ENCODE results near the gene XIRP1.
"Not testable (repeated sequence)": the region's sequence is repeated elsewhere in the genome, so short reads cannot be mapped to it uniquely, and the experiment has no call there.

The XIRP1 gene

GRCh38 chr3:39186692-39187151 lies 5.7 kb downstream of the XIRP1 start:
- DNase-seq (ENCODE audit: low read depth in 2 of 2) = no peak

GRCh38 chr3:39185959-39186691 lies 6.3 kb downstream of the XIRP1 start:
- DNase-seq (ENCODE audit: low read depth in 2 of 2) = no peak

- no peak for DNase-seq (ENCODE audit: low read depth in 2 of 2)
These were observed 7.0 kb downstream of the XIRP1 start for GRCh38 chr3:39185326-39185958.

GRCh38 chr3:39184968-39185285 lies 7.5 kb downstream of the XIRP1 start:
- DNase-seq (ENCODE audit: low read depth in 2 of 2) = no peak

- no peak for DNase-seq (ENCODE audit: low read depth in 2 of 2)
These were observed 8.1 kb downstream of the XIRP1 start for GRCh38 chr3:39184081-39184967.

GRCh38 chr3:39183211-39184080 lies 8.9 kb downstream of the XIRP1 start:
- DNase-seq (ENCODE audit: low read depth in 2 of 2) = no peak

GRCh38 chr3:39181408-39182335 lies 10.7 kb downstream of the XIRP1 start:
- DNase-seq (ENCODE audit: low read depth in 2 of 2) = no peak

- DNase-seq (ENCODE audit: low read depth in 2 of 2) = peak; percentile 78 to 83
These were observed 11.6 kb downstream of the XIRP1 start for GRCh38 chr3:39180546-39181346.

GRCh38 chr3:39180183-39180545 lies 12.2 kb downstream of the XIRP1 start:
- DNase-seq (ENCODE audit: low read depth in 2 of 2) = no peak

- DNase-seq (ENCODE audit: low read depth in 2 of 2) = no peak
These were observed 13.8 kb downstream of the XIRP1 start for GRCh38 chr3:39178553-39178952.

- DNase-seq (ENCODE audit: low read depth in 2 of 2) = peak; percentile 69 to 72
These were observed 14.6 kb downstream of the XIRP1 start for GRCh38 chr3:39177708-39178332.

- DNase-seq (ENCODE audit: low read depth in 2 of 2) = no peak
These were observed 16.2 kb downstream of the XIRP1 start for GRCh38 chr3:39176025-39176714.

GRCh38 chr3:39173318-39174125 lies 18.9 kb downstream of the XIRP1 start:
- no peak for DNase-seq (ENCODE audit: low read depth in 2 of 2)

GRCh38 chr3:39171860-39172259 lies 20.5 kb downstream of the XIRP1 start:
- no peak for DNase-seq (ENCODE audit: low read depth in 2 of 2)

GRCh38 chr3:39170877-39171276 lies 21.5 kb downstream of the XIRP1 start:
- DNase-seq (ENCODE audit: low read depth in 2 of 2) = not testable (repeated sequence)

- DNase-seq (ENCODE audit: low read depth in 2 of 2) = no peak
These were observed 21.9 kb downstream of the XIRP1 start for GRCh38 chr3:39170461-39170860.

GRCh38 chr3:39169712-39170111 lies 22.7 kb downstream of the XIRP1 start:
- DNase-seq (ENCODE audit: low read depth in 2 of 2) = no peak

Measured in stimulated activated CD8-positive, alpha-beta memory T cell treated with anti-CD3 and anti-CD28 coated beads, Interleukin-15, amount 100 ng/mL, for 4 hours (primary cell).